Skin of body (tissue), 2 donors: ENCODE results near the gene FBXW11. TPM values are rescaled to one million over a fixed set of nuclear protein-coding genes. Genes with fewer than 3 reads are reported as not detected.

Experiments
- DNase-seq: peaks from one replicate; lab custom pipeline; 2025; lab: John Stamatoyannopoulos, UW
- total RNA-seq: library from RNA; depleted of rRNA; stranded (reverse); fragments of >200 nt; gene quantifications from one replicate; pipeline ENCODE4 v1.2.3, GENCODE V29; 2014

FBXW11 gene
- total RNA-seq, 1 donor from 2014 or later, result 47.7 TPM

DNA sequence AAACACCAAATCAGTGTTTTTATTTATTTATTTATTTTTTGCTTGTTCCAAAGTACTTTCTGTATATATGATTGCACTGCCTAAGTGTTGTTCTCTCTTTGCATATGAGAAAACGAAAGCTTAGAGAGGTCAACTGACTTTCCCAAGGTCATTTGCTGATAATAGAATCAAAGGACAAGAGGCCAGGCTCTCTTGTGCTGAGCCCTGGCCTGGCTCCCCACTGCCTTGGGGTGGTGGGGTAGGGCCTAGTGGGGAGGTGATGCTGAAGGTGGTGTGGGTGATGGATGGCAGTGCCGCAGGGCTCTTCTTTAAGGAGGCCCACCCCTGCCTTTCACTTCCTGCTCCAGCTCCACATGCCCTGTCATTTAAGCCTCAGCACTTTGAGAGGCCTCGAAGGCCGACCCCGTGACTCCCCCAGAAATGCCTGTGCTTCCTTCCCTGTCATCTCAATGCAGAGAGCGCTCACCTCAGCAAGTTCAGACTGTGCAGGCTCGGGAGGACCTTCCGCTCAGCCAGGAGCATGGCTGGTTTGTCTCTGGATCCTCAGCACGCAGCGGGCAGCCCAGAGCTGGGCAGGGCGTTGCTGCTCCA, 161.3 kb downstream of the FBXW11 start:
- DNase-seq, result no peak

DNA sequence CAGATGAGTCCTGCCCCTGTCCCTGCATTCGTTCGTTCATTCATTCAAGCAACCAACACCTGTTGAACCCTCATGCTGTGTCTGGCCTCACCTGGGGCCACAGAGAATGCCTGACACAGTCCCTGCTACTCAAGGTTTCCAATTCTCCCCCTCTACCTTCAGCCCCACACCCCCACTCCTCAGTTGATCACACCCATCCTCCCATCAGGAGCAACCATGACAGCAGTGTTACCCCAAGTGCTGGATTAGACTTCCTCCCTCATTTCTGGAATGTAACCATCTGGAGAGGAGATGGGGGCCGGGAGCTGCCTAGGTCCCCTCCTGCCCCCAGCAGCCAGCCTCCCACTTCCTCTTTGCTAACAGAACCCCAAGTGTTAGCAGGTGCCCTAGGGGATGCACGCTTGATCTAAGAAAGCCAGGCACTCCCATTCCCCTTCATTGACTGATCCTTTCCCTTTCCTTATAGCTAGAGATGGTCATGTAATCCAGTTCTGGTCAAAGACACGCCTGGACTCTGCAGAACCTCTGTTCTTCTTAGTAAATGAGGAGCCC, 163.6 kb downstream of the FBXW11 start:
- DNase-seq, result no peak

- no peak for DNase-seq
Measured at GRCh38 chr5:171841984-171842776, 164.3 kb downstream of the FBXW11 start.

DNA sequence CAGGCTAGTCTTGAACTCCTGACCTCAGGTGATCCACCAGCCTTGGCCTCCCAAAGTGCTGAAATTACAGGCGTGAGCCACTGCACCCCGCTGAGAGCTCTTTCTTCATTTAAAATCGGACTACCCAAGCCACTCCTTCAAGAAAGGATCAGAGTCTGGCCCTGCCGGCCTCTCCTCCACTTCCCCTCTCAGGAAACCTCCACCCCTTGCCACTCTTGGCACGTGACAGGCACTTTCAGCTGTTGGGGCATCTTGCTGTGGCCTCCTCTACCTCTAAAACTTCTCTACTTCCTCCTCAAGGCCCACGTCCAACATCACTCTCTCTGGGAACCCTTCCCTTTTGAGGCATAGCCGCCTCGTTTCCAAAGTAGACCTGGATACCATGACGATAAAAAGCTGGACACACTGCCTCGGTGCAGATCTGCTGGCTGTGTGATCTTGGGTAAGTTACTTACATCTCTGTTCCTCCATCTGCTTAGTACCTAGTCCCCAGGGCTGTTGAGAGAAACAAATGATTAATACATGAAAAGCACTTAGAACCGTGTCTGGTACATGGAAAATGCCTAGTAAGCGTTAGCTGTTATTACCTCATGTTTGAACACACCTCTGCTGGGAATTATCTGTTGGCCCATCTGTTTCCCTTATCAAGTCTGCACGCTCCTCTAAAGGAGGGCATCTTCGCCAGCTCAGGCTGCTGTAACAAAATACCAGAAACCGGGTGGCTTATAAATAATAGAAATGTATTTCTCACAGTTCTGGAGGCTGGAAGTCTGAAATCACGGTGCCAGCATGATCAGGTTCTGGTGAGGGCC, 165.5 kb downstream of the FBXW11 start:
- no peak for DNase-seq

DNA sequence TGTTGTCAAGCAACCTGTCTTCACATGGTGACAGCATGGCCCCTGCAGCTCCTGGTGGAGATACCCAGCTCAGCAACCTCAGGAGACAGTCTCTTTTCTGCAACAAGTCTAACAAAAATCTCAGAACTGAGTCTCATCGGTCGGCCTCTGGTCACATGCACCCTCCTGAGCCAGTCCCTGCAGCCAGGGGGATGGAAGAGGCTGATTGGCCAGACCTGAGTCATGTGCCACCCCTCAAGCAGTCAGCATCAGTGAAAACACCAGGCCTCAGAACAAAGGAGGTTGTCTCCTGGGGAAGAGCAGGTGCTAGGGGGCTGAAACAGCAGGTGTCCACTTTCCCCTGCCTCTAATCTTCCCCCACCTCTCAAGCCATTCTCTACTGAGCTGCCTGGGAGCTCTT, 166.4 kb downstream of the FBXW11 start:
- DNase-seq, result no peak

GRCh38 chr5:171839112-171839511, 167.3 kb downstream of the FBXW11 start:
- DNase-seq, result no peak

DNA sequence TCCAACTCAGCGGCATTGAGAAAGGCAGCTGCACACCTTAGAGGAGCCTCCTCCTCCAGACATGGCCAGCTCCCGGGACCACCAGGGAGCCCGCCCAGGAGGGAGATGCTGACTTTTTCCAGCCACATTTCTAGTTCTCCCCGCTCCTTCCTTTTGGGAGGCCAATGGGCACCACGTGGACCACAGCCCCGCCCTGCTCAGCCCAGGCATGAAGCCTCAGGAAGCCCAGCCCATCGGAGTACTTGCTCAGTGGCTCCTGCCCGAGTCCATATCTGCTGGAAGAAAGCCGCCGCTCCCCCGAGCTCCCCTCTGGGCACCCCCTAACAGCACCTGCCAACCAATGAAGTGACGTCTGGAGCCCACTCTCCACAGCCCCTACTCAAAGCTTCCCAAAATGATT, 168.4 kb downstream of the FBXW11 start:
- DNase-seq, result no peak

- DNase-seq, result no peak
Measured at GRCh38 chr5:171837522-171837921, 168.9 kb downstream of the FBXW11 start.

DNA sequence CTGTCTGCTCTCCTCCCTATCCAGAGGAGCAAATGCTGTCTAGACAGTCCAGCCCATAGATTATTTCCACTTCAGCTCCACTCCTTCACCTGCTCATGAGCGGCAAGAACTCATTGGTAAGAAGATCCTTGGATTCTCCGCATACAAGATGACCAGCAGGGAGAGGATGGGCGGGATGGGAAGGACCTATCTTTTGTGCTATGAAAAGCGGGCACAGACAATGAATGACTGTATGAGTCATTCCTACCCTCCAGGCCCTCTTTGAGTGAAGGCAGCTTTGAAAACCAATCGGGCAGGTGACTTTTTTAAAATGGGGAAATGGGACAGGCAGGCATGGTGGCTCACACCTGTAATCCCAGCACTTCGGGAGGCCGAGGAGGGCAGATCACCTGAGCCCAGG, 171.4 kb downstream of the FBXW11 start:
- DNase-seq, result no peak

DNA sequence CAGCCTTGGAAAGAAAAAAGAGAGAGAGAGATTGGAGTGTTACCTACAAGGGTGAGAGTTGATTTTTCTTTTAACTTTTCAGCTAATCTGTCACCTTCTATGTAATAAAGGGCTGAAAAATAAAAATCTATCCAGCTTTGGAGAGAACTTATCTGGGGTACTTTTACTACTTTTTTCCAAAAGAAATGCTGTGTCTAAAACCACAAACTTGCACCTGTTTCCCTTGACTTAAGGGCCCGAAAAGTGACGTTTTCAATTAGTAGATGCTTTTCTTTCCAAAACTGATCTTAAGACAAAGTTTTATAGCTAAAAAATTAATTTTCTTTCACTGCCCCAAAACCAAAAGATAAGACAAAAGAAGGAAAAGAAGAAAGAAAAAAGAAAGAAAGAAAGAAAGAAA, 172.0 kb downstream of the FBXW11 start:
- DNase-seq, result no peak

DNA sequence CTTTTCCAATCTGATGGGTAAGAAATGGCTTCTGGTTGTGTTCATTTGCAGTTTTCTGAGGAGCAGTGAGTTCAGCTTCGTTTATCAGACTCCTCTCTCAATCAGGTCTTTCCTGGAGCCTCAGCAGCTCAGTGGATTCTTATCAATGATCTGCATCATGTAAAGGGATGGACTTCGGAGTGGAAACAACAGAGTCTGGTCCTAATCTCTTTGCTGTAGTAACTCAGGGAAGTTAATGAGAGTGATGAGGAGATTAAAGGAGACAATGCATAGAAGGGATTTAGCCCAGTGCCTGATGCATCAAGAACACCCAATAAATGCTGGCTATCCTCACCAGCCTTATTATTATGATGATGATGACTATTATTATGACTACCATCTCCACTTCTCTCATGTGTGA, 173.7 kb downstream of the FBXW11 start:
- no peak for DNase-seq

- DNase-seq, result no peak
Measured at GRCh38 chr5:171830686-171831085, 175.8 kb downstream of the FBXW11 start.

GRCh38 chr5:171827162-171827561, 179.3 kb downstream of the FBXW11 start:
- no peak for DNase-seq

DNA sequence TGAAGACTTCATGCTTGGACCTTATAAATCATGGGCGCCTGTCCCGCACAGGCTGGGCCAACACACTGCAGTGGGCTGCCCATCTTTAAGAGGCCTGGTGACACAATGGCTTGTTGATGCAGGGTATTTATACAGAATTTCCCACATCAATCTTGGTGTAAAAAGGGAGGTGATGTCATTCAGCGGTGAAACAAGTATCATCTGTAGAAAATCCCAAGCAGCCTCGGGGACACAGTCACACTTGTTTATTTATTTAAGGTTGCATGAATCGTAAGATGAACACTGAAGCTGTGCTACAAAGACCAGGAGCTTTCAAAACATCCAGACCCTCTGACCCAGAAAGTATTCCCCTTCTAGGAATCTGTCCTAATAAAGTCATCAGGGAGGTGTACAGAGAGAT, 180.3 kb downstream of the FBXW11 start:
- DNase-seq, result no peak

DNA sequence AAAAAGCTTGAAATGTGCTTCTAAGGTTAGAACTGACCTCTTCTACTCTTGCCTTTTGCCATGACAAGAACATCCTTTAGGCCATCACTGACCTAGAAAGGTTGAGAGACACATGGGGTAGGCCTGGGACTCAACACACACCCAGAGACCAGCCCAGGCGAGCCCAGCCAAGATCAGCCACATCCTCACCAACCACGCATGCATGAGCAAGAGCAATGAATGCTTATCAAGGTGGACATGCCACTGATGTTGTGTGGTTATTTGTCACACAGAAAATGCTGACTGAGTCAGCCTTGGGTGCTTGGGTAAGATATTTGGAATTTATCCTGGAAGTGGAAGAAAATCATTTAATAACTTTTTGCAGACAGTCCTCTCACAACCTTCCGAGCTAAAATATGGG, 181.4 kb downstream of the FBXW11 start:
- no peak for DNase-seq

GRCh38 chr5:171823269-171823668, 183.2 kb downstream of the FBXW11 start:
- DNase-seq, result no peak

GRCh38 chr5:171821286-171821685, 185.2 kb downstream of the FBXW11 start:
- DNase-seq, result no peak

DNA sequence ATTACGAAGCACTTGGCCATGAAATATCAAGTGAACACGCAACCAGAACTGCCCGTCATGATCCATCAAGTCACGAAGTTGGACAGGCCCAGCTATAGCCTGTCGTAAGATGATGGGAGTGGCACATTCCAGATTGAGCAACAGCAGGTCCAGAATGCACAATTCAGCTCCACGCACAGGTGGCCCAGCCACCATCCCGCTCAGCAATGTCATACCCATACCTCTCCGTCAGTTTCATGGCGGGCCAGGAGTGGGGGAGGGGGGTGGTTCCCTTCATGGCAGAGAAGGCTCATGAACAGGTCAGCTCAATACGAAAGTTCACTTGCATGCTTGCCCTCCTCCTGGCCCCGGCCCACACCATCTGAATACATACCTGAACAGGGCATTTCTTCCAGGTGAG, 185.9 kb downstream of the FBXW11 start:
- DNase-seq, result no peak

DNA sequence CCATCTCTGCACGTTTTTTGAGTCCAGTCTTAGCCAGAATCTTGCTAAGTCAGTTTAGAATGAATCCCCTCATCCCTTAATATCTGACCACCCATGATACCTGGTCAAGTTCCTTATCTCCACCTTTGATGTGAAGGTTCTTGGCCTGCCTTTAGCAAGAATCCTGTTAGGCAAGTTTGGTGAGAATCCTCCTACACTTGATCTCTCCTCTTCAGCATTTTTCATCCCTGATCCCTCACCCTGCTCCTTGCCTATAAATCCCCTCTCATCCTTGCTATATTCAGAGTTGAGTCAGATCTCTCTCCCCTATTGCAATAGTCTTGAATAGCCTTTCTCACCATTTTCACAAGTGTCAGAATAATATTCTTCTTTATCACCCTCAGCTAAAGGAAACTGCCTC, 189.8 kb downstream of the FBXW11 start:
- no peak for DNase-seq

GRCh38 chr5:171813813-171814490, 192.5 kb downstream of the FBXW11 start:
- DNase-seq, result no peak

GRCh38 chr5:171813270-171813669, 193.2 kb downstream of the FBXW11 start:
- no peak for DNase-seq
